OCI-LY7 (cell line): ENCODE measurements around the gene JPT2. TPM values are rescaled to one million over a fixed set of nuclear protein-coding genes. Genes with fewer than 3 reads are reported as not detected.

ENCODE experiments used
- BruUV-seq: library from RNA; stranded (reverse); fragments of 400-500 nt; replicated peaks from 2 replicates; lab custom pipeline; 2021; lab: Mats Ljungman, UMichigan
- CTCF ChIA-PET: fragments of 300-600 bp; sonication (Branson Sonifier 250); formaldehyde crosslinking; loops from one replicate; lab custom pipeline; 2022; ENCODE audit warnings: antibody characterized with exemption; ENCODE audit not compliant: unreplicated experiment; lab: Charles Lee
- POLR2A ChIA-PET: fragments of 300-600 bp; sonication (Branson Sonifier 250); formaldehyde crosslinking; loops from one replicate; lab custom pipeline; 2022; ENCODE audit warnings: antibody characterized with exemption; lab: Charles Lee
- DNase-seq: peaks from one replicate; pipeline ENCODE4 v3.0.0-alpha.2; 2015; ENCODE audit warnings: low spot score
- H2AFZ ChIP-seq: fragments of 200-600 bp; sonication (generic), shearing (Covaris generic); 2 replicates; pipeline ENCODE4 v1.6.1; 2014; ENCODE audit warnings: mild to moderate bottlenecking, antibody characterized with exemption, low read length, moderate library complexity
- H3K27ac ChIP-seq: fragments of 200-600 bp; sonication (generic); 2 replicates; pipeline ENCODE4 v1.5.1; 2014; ENCODE audit warnings: mixed run types, low read depth, mild to moderate bottlenecking, moderate library complexity, low read length, inconsistent platforms; ENCODE audit not compliant: poor library complexity, severe bottlenecking
- H3K36me3 ChIP-seq: fragments of 200-600 bp; sonication (generic); 2 replicates; pipeline ENCODE4 v1.6.1; 2014; ENCODE audit warnings: mild to moderate bottlenecking, antibody characterized with exemption, low read length, moderate library complexity, mixed read lengths; ENCODE audit not compliant: insufficient read depth
- H3K4me1 ChIP-seq: fragments of 200-600 bp; sonication (generic); 2 replicates; pipeline ENCODE4 v1.5.1; 2014; ENCODE audit warnings: mild to moderate bottlenecking, low read length; ENCODE audit not compliant: insufficient read depth, poor library complexity, severe bottlenecking
- H3K4me2 ChIP-seq: fragments of 200-600 bp; sonication (generic); 2 replicates; pipeline ENCODE4 v1.6.1; 2014; ENCODE audit warnings: mild to moderate bottlenecking, low read length
- H3K4me3 ChIP-seq: fragments of 200-600 bp; sonication (generic); 2 replicates; pipeline ENCODE4 v1.5.1; 2014; ENCODE audit warnings: mild to moderate bottlenecking, low read depth, low read length; ENCODE audit not compliant: poor library complexity, severe bottlenecking
- H3K79me2 ChIP-seq: fragments of 200-600 bp; sonication (generic); 2 replicates; pipeline ENCODE4 v1.6.1; 2016; ENCODE audit warnings: low read depth, mild to moderate bottlenecking, low read length, moderate library complexity, mixed read lengths; ENCODE audit not compliant: insufficient read depth
- H3K9me2 ChIP-seq: fragments of 200-600 bp; sonication (generic); 2 replicates; pipeline ENCODE4 v1.6.1; 2016; ENCODE audit warnings: mild to moderate bottlenecking, low read length, mixed read lengths; ENCODE audit not compliant: insufficient read depth
- H3K9me3 ChIP-seq: fragments of 200-600 bp; sonication (generic); 2 replicates; pipeline ENCODE4 v1.6.1; 2014; ENCODE audit warnings: mild to moderate bottlenecking, mixed run types, low read length, mixed read lengths
- H4K20me1 ChIP-seq: fragments of 200-600 bp; sonication (generic); 2 replicates; pipeline ENCODE4 v1.6.1; 2014; ENCODE audit warnings: mild to moderate bottlenecking, antibody characterized with exemption, low read length, moderate library complexity, mixed read lengths; ENCODE audit not compliant: insufficient read depth
- EZH2phosphoT487 ChIP-seq: fragments of 200-600 bp; sonication (generic); IDR thresholded peaks from 2 replicates; pipeline ENCODE4 v1.6.1; 2018; ENCODE audit warnings: low read depth, borderline replicate concordance, mild to moderate bottlenecking, mixed run types, antibody characterized with exemption, low read length, moderate library complexity, mixed read lengths
- intact Hi-C: fragments of 100-400 bp; cut with micrococcal nuclease; formaldehyde crosslinking; loops from one replicate; pipeline ENCODE4 v1.10.0; 2022; ENCODE audit not compliant: unreplicated experiment
- total RNA-seq, 2 experiments: library from RNA; depleted of rRNA in 1 of 2; stranded (reverse); fragments of >200 nt in 1 of 2; shearing (Covaris generic) in 1 of 2; gene quantifications; 2 replicates each; pipeline ENCODE4 v1.2.3, GENCODE V29; 2014 to 2022
- TF ChIP-seq, protein P1 (sequence below): fragments of 200-600 bp; sonication (generic); conservative IDR thresholded peaks from 2 replicates; pipeline ENCODE4 v1.5.1; 2014; ENCODE audit warnings: mild to moderate bottlenecking, antibody characterized with exemption, low read length, moderate library complexity, mixed read lengths

Gene JPT2
- total RNA-seq, 2 experiments from 2014 or later = 67.4 to 75.2 TPM

GRCh38 chr16:1734123-1734522 lies 56.0 kb downstream of the JPT2 start:
- ChIA-PET CTCF (no interaction called here), POLR2A (no interaction called here)
- Histone ChIP-seq H3K9me2 (no peaks in the 10 kb centered on the region), H3K36me3 (peaks cover 48% of the 10 kb centered on the region), H3K27ac (no peak overlapping the region), H3K4me1 (no peaks in the 10 kb centered on the region), H3K4me2 (no peak overlapping the region), H3K9me3 (peaks cover 22% of the 10 kb centered on the region), H4K20me1 (no peaks in the 10 kb centered on the region), H2AFZ (no peak overlapping the region), H3K79me2 (no peaks in the 10 kb centered on the region), H3K4me3 (no peak overlapping the region)
- intact Hi-C loops = no loop called here
- no peak for DNase-seq
- BruUV-seq = no TSS peak
- TF ChIP-seq, protein P1, sequence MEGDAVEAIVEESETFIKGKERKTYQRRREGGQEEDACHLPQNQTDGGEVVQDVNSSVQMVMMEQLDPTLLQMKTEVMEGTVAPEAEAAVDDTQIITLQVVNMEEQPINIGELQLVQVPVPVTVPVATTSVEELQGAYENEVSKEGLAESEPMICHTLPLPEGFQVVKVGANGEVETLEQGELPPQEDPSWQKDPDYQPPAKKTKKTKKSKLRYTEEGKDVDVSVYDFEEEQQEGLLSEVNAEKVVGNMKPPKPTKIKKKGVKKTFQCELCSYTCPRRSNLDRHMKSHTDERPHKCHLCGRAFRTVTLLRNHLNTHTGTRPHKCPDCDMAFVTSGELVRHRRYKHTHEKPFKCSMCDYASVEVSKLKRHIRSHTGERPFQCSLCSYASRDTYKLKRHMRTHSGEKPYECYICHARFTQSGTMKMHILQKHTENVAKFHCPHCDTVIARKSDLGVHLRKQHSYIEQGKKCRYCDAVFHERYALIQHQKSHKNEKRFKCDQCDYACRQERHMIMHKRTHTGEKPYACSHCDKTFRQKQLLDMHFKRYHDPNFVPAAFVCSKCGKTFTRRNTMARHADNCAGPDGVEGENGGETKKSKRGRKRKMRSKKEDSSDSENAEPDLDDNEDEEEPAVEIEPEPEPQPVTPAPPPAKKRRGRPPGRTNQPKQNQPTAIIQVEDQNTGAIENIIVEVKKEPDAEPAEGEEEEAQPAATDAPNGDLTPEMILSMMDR = no peak
- no peak for TF ChIP-seq EZH2phosphoT487

DNA sequence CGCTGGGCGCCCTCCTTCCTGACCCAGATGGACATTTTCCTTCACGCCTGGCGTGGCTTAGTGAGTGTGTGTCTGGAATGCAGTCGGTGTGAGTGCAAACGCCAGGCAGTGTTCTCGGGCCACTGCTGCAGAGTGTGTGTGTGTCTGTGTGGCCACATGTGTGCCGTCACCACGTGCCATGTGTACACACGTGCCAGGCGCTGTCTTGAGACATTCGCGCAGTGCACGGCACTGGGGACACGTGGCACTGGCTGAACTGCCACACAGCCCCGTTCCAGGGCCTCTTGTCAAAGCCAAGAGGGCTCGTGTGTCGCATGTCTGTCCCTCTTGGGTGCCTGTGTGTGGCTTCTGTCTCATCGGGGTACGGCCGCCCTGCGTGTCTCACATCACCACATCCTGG lies 56.7 kb downstream of the JPT2 start:
- Histone ChIP-seq H2AFZ (no peak overlapping the region), H3K79me2 (no peaks in the 10 kb centered on the region), H3K9me2 (no peaks in the 10 kb centered on the region), H3K27ac (no peak overlapping the region), H3K4me1 (no peaks in the 10 kb centered on the region), H4K20me1 (no peaks in the 10 kb centered on the region), H3K4me2 (no peak overlapping the region), H3K4me3 (no peak overlapping the region), H3K9me3 (peaks cover 28% of the 10 kb centered on the region), H3K36me3 (peaks cover 42% of the 10 kb centered on the region)
- CTCF ChIA-PET = no interaction called here
- BruUV-seq = no TSS peak
- no peak for DNase-seq
- no peak for TF ChIP-seq EZH2phosphoT487
- TF ChIP-seq, protein P1 = no peak
- intact Hi-C loops = no loop called here
- POLR2A ChIA-PET = interaction anchor here (0.6 kb wide), 1 partner anchor 30 kb away, joined by 3 read pairs; no protein-coding TSS in a partner anchor

- H3K4me3 ChIP-seq = no peak overlapping the region
- H3K27ac ChIP-seq = no peak overlapping the region
- H4K20me1 ChIP-seq = no peaks in the 10 kb centered on the region
- H3K4me2 ChIP-seq = no peak overlapping the region
- H3K9me2 ChIP-seq = no peaks in the 10 kb centered on the region
- peaks cover 21% of the 10 kb centered on the region for H3K9me3 ChIP-seq
- DNase-seq = no peak
- TF ChIP-seq, protein P1 = no peak
- TF ChIP-seq EZH2phosphoT487 = no peak
- H3K79me2 ChIP-seq = no peaks in the 10 kb centered on the region
- intact Hi-C loops = no loop called here
- peaks cover 27% of the 10 kb centered on the region for H3K36me3 ChIP-seq
- ChIA-PET POLR2A (no interaction called here), CTCF (no interaction called here)
- BruUV-seq = no TSS peak
- no peak overlapping the region for H2AFZ ChIP-seq
- H3K4me1 ChIP-seq = no peaks in the 10 kb centered on the region
Measured at GRCh38 chr16:1740234-1740633, 62.2 kb downstream of the JPT2 start.
